ENCODE data around the gene MIS12. TPM values are rescaled to one million over a fixed set of nuclear protein-coding genes. Genes with fewer than 3 reads are reported as not detected.

The MIS12 gene
- total RNA-seq, 1 experiment from 2014 or later, result 11.5 TPM

DNA sequence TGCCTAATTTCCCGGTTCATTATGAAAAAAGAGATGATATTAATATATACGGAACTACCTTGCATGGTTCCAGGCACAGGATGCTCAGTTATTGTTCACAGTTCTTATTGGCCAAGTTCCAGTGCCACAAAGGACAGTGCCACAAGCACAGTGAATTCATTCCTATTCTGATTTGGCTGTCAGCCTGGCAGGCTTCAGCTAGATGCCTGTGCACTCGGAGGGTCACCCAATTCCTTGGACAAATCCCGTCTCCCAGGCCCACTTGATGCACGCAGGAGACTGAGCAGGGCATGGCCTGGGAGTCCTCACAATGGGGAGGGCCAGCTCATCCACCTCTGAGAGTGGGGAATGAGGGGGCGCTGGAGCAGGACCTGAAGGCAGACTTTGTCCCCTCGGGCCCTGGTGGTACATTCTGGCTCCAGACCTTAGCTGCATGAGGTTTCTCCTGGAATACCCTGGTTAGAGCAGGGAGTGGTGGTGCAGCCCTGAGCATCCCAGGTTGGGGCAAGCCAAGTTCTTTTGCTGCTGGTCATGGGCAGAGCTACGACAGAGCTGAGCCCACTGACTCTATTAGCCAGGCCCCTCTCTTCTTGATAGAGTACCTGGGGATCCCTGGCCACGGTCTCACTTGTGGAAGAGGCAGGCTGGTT lies 41.4 kb downstream of the MIS12 start:
- Histone ChIP-seq H3K4me3 (ENCODE audit: low read depth in 2 of 2, low read length in 2 of 2) (no peak overlapping the region), H3K36me3 (ENCODE audit: control insufficient read depth, insufficient read depth, low read length) (no peaks in the 10 kb centered on the region), H3K27me3 (ENCODE audit: control insufficient read depth, insufficient read depth, low read length) (no peaks in the 10 kb centered on the region), H3K9me3 (ENCODE audit: control insufficient read depth, insufficient read depth, low read depth, low read length) (no peaks in the 10 kb centered on the region), H3K27ac (ENCODE audit: low read length) (no peak overlapping the region), H3K4me1 (ENCODE audit: control insufficient read depth, insufficient read depth, low read length) (no peaks in the 10 kb centered on the region)
- intact Hi-C loops (cut with micrococcal nuclease; ENCODE audit: unreplicated experiment) (no loop called here), in situ Hi-C loops (cut with HindIII; ENCODE audit: low pct_unique_long_range_greater_than_20kb, low sequenced_read_pairs) (no loop called here)
- ChIA-PET CTCF (no interaction called here), POLR2A (interaction anchor here (0.5 kb wide), 1 partner anchor 857 kb away, joined by 3 read pairs; no protein-coding TSS in a partner anchor)
- TF ChIP-seq SIN3A (IDR thresholded peaks at IDR 0.05; ENCODE audit: borderline replicate concordance, insufficient read depth, low read depth, low read length) (no peak), POLR2AphosphoS5 (IDR thresholded peaks at IDR 0.05; ENCODE audit: low read depth, low read length) (no peak)
- BruUV-seq (replicated peaks), result no TSS peak
- DNase-seq (ENCODE audit: low read depth, low spot score) (no peak), ATAC-seq (peak; percentile 40; the same call in 1 of the 2 replicates)

DNA sequence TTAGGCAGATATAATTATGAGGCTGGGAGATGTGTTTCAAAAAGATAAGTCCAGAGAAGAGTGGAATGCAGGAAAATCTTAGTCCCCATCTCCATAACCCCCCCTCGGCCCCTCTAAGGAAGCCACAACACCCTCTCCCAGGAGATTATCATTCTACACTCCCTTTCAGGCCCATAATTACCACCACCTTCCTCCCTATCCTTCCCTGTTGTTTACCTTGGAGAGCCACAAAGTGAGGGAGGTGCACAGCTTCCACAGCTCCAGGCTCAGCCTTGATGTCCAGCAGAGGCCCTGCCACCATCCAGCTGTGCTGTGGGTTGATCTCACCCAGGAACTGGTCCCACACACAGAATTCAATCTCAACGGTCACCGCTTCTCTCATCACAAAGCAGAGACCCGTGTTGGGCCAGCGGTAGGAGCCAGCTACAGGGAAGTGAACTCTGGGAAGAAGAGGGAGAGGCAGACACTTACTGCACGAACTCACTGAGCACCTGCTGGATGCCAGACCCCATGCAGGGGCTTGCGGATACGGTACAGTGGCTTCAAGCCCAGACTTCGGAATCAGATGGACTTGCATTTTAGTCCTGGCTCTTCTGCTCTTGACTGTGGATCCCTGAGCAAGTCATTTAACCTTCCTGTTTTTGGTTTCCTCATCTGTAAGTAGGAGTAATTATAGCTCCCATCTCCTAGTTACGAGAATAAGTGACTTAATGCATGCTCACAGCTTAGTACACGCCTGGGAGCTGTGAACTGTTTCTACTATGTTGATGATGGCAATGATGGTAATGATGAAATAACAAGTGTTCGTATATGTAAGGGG lies 44.1 kb downstream of the MIS12 start:
- H3K27ac ChIP-seq (ENCODE audit: low read length), result no peak overlapping the region
- no peak overlapping the region for H3K4me3 ChIP-seq (ENCODE audit: low read depth in 2 of 2, low read length in 2 of 2)
- TF ChIP-seq POLR2AphosphoS5 (IDR thresholded peaks at IDR 0.05; ENCODE audit: low read depth, low read length), result no peak
- TF ChIP-seq SIN3A (IDR thresholded peaks at IDR 0.05; ENCODE audit: borderline replicate concordance, insufficient read depth, low read depth, low read length), result no peak
- TF ChIP-seq, protein P1, sequence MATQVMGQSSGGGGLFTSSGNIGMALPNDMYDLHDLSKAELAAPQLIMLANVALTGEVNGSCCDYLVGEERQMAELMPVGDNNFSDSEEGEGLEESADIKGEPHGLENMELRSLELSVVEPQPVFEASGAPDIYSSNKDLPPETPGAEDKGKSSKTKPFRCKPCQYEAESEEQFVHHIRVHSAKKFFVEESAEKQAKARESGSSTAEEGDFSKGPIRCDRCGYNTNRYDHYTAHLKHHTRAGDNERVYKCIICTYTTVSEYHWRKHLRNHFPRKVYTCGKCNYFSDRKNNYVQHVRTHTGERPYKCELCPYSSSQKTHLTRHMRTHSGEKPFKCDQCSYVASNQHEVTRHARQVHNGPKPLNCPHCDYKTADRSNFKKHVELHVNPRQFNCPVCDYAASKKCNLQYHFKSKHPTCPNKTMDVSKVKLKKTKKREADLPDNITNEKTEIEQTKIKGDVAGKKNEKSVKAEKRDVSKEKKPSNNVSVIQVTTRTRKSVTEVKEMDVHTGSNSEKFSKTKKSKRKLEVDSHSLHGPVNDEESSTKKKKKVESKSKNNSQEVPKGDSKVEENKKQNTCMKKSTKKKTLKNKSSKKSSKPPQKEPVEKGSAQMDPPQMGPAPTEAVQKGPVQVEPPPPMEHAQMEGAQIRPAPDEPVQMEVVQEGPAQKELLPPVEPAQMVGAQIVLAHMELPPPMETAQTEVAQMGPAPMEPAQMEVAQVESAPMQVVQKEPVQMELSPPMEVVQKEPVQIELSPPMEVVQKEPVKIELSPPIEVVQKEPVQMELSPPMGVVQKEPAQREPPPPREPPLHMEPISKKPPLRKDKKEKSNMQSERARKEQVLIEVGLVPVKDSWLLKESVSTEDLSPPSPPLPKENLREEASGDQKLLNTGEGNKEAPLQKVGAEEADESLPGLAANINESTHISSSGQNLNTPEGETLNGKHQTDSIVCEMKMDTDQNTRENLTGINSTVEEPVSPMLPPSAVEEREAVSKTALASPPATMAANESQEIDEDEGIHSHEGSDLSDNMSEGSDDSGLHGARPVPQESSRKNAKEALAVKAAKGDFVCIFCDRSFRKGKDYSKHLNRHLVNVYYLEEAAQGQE (IDR thresholded peaks at IDR 0.05; ENCODE audit: insufficient read depth in 1 of 2, low read depth in 2 of 2, low read length in 1 of 2), result no peak
- TF ChIP-seq, protein P2, sequence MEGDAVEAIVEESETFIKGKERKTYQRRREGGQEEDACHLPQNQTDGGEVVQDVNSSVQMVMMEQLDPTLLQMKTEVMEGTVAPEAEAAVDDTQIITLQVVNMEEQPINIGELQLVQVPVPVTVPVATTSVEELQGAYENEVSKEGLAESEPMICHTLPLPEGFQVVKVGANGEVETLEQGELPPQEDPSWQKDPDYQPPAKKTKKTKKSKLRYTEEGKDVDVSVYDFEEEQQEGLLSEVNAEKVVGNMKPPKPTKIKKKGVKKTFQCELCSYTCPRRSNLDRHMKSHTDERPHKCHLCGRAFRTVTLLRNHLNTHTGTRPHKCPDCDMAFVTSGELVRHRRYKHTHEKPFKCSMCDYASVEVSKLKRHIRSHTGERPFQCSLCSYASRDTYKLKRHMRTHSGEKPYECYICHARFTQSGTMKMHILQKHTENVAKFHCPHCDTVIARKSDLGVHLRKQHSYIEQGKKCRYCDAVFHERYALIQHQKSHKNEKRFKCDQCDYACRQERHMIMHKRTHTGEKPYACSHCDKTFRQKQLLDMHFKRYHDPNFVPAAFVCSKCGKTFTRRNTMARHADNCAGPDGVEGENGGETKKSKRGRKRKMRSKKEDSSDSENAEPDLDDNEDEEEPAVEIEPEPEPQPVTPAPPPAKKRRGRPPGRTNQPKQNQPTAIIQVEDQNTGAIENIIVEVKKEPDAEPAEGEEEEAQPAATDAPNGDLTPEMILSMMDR (IDR thresholded peaks at IDR 0.05), result no peak
- TF ChIP-seq TCF7L2 (IDR thresholded peaks at IDR 0.05; ENCODE audit: low read depth, low read length), result no peak
- H3K27me3 ChIP-seq (ENCODE audit: control insufficient read depth, insufficient read depth, low read length), result no peaks in the 10 kb centered on the region
- in situ Hi-C loops (cut with HindIII; ENCODE audit: low pct_unique_long_range_greater_than_20kb, low sequenced_read_pairs), result no loop called here
- BruUV-seq (replicated peaks), result no TSS peak
- H3K9me3 ChIP-seq (ENCODE audit: control insufficient read depth, insufficient read depth, low read depth, low read length), result no peaks in the 10 kb centered on the region
- intact Hi-C loops (cut with micrococcal nuclease; ENCODE audit: unreplicated experiment), result no loop called here
- POLR2A ChIA-PET, result no interaction called here
- no peaks in the 10 kb centered on the region for H3K4me1 ChIP-seq (ENCODE audit: control insufficient read depth, insufficient read depth, low read length)
- no peak for DNase-seq (ENCODE audit: low read depth, low spot score)
- ATAC-seq, result no peak
- CTCF ChIA-PET, result no interaction called here
- H3K36me3 ChIP-seq (ENCODE audit: control insufficient read depth, insufficient read depth, low read length), result no peaks in the 10 kb centered on the region

DNA sequence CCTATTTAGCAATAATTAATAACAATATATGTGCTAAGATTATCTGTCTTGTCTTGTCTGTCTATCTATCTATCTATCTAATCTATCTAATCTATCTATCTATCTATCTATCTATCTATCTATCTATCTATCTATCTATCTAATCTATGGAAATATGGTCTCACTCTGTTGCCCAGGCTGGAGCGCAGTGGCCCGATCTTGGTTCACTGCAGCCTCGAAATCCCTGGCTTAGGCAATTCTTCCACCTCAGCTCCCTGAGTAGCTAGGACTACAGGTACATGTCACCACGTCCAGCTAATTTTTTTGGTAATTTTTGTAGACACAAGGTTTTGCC lies 44.7 kb downstream of the MIS12 start:
- TF ChIP-seq, protein P1 (IDR thresholded peaks at IDR 0.05; ENCODE audit: insufficient read depth in 1 of 2, low read depth in 2 of 2, low read length in 1 of 2), result no peak
- TF ChIP-seq, protein P2 (IDR thresholded peaks at IDR 0.05), result no peak
- no peak for TF ChIP-seq POLR2AphosphoS5 (IDR thresholded peaks at IDR 0.05; ENCODE audit: low read depth, low read length)
- no peak for TF ChIP-seq TCF7L2 (IDR thresholded peaks at IDR 0.05; ENCODE audit: low read depth, low read length)
- no peak for TF ChIP-seq SIN3A (IDR thresholded peaks at IDR 0.05; ENCODE audit: borderline replicate concordance, insufficient read depth, low read depth, low read length)
- DNase-seq (ENCODE audit: low read depth, low spot score), result no peak
- no peaks in the 10 kb centered on the region for H3K4me1 ChIP-seq (ENCODE audit: control insufficient read depth, insufficient read depth, low read length)
- no peak for ATAC-seq
- BruUV-seq (replicated peaks), result no TSS peak
- intact Hi-C loops (cut with micrococcal nuclease; ENCODE audit: unreplicated experiment) (no loop called here), in situ Hi-C loops (cut with HindIII; ENCODE audit: low pct_unique_long_range_greater_than_20kb, low sequenced_read_pairs) (no loop called here)
- no peaks in the 10 kb centered on the region for H3K27me3 ChIP-seq (ENCODE audit: control insufficient read depth, insufficient read depth, low read length)
- CTCF ChIA-PET, result no interaction called here
- no peaks in the 10 kb centered on the region for H3K9me3 ChIP-seq (ENCODE audit: control insufficient read depth, insufficient read depth, low read depth, low read length)
- POLR2A ChIA-PET, result no interaction called here
- no peak overlapping the region for H3K27ac ChIP-seq (ENCODE audit: low read length)
- H3K4me3 ChIP-seq (ENCODE audit: low read depth in 2 of 2, low read length in 2 of 2), result no peak overlapping the region
- H3K36me3 ChIP-seq (ENCODE audit: control insufficient read depth, insufficient read depth, low read length), result no peaks in the 10 kb centered on the region

All from Panc1 (cell line).